ENCODE data around the gene LPCAT1.

GRCh38 chr5:1568201-1568979 is 44.6 kb upstream of the LPCAT1 start:
- TF ChIP-seq POLR2A (IDR thresholded peaks at IDR 0.05) (no peak), CTCF (IDR thresholded peaks at IDR 0.05) (no peak)

Measured in lower leg skin (tissue), 3 donors.